Stimulated activated CD8-positive, alpha-beta memory T cell treated with anti-CD3 and anti-CD28 coated beads, Interleukin-7, amount 100 ng/mL, for 4 hours (primary cell): ENCODE data around the gene RHEBL1.

Experiments used
- DNase-seq, 2 donors: peaks; one replicate each; pipeline ENCODE4 v3.0.0-alpha.2; 2020; ENCODE audit warnings: low read depth in 2 of 2

RHEBL1 gene, protein sequence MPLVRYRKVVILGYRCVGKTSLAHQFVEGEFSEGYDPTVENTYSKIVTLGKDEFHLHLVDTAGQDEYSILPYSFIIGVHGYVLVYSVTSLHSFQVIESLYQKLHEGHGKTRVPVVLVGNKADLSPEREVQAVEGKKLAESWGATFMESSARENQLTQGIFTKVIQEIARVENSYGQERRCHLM

DNA sequence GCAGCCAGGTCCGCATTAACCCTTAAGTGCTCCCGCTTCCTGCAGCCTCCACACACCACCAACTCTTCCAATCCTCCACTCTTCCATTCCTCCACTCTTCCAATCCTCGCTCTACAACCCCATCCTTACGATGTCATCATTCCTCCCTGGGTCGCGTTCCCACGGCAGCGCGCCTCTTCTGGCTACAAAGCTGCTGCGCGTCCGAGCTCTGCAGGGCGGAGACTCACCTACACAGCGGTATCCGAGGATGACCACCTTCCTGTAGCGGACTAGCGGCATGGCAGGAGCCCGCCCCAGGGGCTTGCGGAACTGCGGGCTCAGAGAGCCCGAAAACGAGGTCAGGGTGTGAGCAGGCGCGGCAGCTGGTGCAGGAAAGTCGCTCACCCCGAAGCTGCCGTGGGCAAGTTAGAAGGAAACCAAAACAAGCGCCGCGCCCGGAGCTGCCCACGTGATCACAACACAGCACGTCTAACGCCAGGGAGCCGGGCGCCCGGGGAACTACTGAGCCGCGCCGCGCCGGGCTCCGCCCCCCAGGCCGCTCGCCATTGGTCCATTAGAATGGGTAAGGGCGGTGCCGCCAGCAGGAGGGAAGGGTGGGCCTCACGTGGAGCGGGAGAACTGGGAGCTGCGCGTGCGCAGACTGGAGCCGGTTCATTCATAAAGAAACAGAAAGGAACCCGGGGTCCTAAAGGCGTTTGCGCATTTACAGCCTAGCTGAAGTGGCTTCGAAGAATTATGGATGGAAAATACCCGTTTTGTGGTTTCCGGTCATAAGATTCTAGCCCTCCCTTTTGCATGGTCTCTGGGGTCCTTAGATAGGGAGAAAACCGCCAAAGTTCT is at the start of gene RHEBL1:
Gene RHEBL1, minus strand, starts transcription at position 473 of the 840 bp plus-strand sequence. Its CDS starts 194 bp downstream, at position 279.
- DNase-seq: peak; percentile 98 to 99

DNA sequence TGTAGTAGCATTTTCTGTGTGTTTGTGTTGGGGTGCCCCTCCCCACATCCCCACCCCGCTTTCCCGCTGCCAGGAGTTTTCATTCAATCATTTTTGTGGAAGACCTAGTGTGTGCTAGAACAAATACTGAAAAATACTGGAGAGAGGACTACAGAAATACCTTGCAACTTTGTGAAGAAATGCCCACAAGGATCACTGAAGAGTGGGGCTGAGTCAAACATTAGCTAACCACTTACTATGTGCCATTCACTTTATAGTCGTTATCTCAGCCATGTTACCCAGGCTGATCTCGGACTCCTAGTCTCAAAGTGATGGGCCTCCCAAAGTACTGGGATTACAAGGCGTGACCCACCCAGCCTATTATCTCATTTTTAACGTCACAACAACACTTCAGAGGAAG is 41.4 kb upstream of the RHEBL1 start:
- DNase-seq: no peak

DNA sequence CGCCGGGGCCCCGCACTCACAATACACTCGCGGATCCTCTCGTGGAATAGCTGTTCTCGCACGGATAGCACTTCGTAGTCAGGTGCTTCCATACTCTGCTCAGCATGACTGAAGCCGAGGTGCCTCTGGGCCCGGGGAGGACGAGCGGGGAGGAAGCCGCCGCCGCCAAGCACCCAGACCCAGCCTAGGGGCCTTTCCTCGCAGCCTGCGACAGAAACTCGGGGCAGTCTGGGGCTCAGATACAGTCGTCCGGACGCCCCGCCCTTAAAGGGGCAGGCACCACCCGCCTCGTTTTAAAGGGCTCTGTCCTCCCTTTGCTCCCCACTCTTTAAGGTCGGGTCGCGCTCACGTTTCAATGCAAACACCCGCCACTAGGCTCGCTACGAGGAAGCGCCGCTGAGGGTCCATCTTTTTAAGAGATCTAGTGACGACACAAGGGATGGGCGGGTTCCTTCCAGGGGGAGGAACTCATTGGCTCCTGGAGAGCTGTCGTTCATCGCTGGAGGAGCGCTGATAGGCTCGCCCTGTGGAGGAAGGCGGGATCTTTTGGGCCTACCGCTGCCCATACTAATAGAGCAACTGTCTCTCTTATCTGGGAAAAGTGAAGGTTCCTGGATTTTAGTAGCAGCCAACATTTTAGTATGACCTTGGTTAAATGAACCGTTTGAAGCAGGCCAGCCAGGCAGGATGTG is 40.8 kb upstream of the RHEBL1 start, which contains the start of gene LMBR1L:
Gene LMBR1L, minus strand, starts transcription at position 384 of the 692 bp plus-strand sequence. Its CDS starts 292 bp downstream, at position 92.
- DNase-seq: peak; percentile 91 to 97

DNA sequence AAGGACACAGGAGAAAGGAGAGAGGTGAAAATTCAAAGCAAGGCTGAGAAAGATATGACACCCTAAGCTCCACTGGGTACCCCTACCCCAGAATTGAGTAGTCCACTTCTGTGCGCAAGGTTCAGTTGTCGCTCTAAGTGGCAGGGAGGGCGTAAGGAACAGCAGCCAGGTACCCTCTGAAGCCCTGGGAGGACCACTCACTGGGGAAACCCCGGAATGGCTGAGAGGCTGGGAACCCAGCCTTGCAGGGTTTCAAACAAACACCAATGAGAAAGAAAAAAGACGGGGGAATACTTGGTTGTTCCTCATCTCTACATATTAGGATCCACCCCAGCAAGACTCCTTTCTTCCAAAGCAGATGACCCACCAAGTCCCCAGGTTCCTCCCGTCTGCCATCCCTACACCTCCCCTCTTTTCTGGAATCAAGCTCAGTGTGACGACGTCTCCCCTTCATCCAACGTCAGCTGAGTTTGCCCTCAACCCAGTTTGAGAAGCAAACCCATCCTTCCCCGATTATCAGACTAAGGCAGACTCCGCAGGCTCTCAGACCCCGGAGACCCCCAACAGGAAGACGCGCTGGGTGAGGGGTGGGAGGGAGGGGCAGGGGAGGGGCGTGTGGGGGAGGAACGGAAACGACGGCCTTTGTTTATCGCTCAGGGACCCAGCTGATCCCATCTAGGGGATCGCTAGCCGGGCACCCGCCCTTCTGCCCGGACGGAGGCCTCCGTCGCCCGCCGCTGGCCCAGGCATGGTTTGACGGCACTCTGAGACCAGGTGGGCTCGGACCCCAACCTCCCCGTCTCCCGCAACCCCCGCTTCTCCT is 40.1 kb upstream of the RHEBL1 start:
- DNase-seq: no peak

DNA sequence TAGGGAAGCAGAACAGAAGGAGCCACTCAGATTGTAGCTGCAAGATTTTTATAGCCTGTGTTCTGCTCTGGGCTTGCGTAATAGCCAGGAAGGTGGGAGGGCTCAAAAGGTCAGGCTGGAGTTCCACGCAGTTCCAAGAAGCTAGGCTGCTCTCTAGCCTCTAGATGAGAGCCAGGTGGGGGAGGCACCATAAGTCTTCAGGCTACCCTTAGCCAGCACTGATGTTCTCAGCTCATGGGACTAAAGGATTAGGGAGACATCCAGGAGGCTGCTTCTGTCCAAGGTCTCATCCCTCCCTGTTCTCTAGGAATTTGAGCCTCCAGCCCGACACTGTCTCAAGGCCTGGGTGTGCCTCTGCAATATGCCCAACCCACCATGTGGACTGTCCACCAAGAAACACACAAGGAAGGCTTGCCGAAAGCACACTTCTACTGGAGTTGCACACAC is 39.2 kb upstream of the RHEBL1 start:
- DNase-seq: no peak

DNA sequence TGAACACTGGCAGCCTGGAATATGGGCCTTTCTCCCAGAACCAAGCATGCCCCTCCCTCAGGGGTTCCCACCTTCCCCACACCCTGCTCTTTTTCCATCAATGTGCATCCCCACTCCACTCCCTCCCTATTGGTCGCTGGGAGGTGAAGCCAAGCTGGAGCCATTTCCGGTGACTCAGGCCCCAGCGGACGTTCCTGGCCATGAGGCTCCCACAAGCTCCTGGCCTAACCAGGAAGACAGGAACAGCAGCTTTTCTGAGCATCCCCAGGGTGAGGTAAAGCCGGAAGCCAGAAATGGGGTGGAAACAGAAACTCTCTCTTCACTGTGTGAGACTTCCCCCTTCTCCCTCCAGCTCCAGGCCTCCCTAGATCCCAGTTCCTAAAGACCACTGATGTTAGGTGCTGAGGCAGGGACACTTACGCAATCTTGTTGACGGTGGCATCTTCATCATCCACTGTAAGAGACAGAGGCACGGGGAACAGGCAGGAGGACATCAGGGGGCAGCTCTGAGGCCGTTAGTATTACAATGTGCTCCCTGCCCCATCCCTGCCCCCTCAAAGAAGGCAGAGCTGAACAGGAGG is 35.8 kb upstream of the RHEBL1 start:
- DNase-seq: no peak

DNA sequence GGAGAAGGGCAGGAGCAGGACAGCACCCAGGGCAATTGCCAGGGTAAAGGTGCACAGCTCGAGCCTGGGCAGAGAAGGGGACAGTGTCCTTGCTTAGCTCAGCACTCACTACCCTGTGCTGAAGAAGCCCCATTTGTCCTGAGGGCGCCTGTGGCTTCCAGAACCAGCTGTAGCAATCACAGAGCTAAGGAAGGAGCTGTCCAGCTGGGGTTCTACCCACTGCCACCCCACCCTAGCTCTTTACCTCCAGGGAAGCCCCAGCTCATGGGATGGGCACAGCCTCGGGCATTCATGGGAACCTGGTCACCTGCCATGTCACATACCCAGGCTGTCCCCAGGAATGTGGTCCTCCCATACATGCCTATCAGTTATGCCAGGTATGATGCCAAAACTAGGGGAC is 35.0 kb upstream of the RHEBL1 start:
- DNase-seq: no peak

DNA sequence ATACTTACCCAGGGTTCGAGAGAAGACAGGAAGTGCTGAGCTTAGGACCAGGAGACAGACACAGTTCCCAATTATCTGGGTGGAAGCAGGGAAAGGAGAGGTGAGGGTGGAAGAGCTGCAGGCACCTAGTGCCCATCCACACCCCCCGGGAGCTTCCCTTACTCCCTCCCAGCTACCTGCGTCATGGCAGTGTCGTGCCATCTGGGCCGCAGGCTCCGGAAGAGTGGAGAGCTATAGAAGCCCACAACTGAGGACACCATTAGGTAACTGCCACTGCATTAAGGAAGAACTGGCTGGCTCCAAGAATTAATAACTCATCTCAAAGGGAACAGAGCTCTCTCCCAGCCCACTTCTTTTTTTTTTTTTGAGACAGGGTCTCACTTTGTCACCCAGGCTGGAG is 30.6 kb upstream of the RHEBL1 start:
- DNase-seq: no peak

DNA sequence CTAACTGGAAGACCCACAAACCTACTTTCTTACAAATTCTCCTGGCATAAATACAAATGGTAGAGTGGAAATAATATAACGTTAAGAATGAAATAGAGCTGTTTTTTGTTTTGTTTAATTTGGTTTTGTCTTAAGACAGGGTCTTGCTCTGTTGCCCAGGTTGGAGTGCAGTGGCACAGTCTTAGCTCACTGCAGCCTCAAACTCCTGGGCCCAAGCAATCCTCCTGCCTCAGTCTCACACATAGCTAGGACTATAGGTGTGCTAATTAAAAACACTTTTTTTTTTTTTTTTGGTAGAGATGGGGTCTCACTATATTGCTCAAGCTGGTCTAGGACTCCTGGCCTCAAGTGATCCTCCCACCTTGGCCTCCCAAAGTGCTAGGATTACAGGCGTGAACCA is 28.9 kb upstream of the RHEBL1 start:
- no peak for DNase-seq

DNA sequence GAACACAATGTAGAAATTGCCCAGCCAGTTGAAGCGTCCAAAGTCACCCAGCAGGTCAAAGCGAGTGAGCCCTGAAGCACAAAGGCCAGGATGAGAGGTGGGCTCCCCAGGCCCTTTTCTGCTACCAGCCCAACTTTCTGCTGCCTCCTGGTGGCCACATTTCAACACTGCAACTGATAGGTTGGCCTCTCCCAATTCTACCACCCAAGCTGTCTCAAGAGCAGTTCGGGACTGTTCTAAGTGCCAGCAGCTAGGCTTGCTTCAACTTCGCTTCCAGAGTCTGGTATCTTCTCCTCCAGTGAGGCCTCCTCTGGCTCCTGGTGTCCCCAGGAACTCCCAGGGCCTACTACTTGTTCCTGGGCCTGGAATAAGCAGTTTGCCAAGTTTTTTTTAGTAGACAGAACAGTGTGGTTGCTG is 28.3 kb upstream of the RHEBL1 start:
- DNase-seq: peak; percentile 27 to 51

DNA sequence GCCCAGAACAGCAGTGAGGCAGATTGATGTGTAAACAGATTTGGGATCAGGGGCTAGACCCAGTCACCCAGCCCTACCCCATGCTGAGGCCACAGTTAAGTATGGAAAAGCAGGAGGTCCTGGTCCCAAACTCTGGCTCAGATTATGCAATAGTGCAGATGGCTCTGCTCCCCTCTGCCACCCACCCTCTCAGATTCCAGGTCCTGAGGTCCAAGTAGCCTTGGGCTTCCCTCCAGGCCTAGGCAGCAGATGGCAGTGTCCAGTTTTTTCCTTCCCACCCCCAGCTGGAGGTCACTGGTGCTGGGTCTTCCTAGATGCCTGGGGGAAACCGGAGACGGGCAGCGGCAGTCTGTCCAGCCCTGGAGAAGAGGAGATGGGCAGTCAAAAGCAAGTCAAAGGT is 27.6 kb upstream of the RHEBL1 start:
- DNase-seq: no peak

DNA sequence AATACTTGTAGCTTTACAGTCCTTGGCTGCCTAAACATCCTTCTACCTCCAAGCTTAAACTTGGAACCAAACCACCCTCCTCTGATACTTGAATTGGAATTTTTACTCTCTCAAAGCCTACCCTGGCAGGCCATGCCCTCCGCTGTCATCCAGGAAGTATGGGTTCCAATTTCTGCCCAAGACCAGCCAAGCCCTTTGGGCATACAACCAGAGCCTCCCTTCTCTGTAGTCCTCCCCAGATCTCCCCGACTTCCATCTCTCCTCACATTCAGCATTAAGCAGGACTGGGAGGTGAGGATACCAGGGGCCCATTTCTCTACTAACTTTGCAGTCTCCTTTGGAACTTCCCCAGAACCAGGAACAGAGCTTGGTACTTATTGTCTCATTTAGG is 25.2 kb upstream of the RHEBL1 start:
- DNase-seq: no peak

DNA sequence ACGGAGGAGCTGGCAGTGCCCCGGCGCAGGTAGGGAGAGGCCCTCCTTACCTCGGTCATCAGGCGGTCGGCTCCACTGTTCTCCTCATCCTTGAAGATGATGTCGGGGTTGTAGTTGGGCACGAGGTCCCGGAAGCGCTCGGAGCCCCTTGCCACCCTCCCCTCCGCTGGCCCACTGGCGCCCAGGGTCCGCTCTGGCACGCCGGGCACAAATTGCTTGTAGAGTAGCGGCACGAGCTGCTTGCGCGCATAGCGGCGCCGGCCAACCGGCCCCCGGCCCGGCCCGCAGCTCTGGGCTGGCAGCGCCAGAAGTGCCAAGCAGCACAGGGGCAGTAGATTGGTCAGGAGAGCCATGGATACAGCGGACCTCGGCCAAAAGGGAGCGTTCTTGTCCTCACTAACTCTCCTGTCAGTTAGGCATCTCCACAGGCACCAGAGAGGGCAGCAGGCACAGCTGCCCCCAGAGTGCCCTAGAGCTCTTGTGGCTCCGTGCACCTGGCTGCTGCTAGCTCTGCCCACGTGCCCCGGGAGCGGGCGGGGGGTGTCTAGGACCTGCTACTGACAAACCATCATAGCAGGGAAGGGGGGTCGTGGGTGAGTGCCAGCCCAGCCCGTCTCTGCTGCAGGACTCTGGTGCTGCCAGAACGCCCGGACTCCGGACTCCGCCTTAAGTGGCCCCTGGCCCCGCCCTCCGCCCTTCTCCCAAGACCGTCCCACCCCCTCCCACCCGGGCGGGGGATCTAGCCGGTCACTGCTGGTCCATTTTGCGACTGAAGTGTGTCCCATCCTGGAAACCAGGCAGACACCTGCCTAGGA is 24.6 kb upstream of the RHEBL1 start, which contains the start of gene DHH:
Gene DHH, minus strand, starts transcription at position 642 of the 815 bp plus-strand sequence. Its CDS starts 289 bp downstream, at position 353.
- no peak for DNase-seq

DNA sequence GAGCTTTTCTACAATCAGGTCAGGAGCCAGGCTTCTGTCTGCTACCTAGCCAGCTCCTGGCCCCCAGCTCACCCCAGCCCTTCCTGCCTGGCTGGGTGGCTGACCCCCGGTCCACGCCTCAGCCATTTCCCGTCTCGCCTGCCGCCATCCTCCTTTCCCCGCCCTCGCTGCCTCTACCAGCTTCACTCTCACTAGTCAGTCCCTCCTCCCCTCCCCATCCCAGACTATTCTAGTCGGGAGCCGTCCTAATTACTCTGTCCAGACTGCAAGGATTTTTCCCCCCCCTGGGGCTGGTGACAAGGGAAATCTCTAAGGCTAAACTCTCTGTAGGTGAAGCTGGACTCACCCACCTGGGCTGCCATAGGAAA is 24.0 kb upstream of the RHEBL1 start:
- no peak for DNase-seq

DNA sequence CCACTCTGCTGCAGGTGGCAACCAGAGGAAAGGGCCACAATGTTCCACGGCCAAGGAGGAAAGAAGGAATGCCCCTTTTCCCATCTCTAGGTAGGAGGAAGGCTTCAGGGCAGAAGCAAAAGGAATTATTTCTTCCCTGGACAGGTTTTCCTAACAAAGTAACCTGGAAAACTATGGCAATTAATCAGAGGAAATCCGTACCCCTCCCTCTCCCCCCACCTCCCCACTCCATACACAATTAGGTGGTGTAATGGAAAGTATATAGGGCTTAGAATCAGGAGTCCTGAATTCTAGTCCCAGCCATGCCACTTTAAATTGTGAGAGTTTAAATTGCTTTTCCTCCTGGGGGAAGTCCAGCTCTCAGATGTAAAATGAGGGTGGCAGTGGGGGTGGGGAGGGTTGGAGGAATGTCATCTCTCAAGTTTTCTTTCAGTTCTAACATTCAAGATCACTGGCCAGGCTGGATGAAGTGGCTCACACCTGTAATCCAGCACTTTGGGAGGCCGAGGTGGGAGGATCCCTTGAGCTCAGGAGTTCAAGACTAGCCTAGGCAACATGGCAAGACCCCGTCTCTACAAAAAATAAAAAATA is 23.1 kb upstream of the RHEBL1 start:
- no peak for DNase-seq

DNA sequence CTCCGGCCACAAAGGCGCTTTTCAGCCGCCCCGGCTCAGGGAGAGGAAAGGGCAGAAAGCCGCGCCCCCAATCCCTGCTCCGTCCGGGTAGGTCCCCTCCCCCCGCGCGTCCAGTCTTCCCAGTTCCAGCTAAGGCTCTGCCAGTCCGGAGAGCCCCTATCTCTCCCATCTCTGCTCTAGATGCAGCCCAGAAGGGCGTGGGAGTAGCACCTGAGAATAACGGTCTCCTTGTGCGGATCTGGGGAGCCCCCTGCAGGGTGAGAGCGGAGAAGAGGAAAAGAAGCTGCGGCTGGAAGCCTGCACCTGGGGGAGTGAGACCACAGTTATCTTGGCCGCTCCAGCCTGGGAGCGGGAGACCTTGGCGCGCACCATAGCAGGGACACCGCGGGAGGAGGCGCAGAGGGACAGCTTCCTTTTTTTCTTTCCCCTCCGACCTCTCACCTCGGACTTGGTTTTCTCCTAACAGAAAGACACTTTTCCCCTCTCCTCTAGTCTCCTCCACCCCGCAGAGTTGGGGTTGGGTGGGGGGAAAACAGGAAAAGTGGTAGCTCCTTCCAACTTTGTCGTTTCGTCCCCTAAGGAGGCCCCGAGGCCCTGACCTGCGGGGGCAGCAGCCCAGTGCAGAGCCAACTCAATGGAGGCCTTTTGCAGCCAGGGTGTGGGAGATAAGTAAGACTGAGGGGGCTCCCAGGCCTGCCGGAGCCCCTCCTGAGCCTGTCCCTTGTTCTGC is 22.5 kb upstream of the RHEBL1 start:
- peak; percentile 29 to 45 for DNase-seq

DNA sequence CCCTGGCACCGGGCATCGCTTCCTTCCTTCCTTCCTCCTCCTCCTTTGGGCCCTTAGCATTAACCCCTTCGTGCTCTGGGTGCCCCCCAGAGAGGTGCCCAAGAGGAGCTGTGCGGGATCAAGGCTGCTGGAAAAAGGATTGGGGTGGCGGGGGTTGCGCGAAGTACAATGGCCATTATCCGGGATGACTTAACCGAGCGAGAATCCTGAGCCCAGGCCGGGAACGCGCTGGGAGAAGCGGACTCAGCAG is 22.0 kb upstream of the RHEBL1 start:
- no peak for DNase-seq

DNA sequence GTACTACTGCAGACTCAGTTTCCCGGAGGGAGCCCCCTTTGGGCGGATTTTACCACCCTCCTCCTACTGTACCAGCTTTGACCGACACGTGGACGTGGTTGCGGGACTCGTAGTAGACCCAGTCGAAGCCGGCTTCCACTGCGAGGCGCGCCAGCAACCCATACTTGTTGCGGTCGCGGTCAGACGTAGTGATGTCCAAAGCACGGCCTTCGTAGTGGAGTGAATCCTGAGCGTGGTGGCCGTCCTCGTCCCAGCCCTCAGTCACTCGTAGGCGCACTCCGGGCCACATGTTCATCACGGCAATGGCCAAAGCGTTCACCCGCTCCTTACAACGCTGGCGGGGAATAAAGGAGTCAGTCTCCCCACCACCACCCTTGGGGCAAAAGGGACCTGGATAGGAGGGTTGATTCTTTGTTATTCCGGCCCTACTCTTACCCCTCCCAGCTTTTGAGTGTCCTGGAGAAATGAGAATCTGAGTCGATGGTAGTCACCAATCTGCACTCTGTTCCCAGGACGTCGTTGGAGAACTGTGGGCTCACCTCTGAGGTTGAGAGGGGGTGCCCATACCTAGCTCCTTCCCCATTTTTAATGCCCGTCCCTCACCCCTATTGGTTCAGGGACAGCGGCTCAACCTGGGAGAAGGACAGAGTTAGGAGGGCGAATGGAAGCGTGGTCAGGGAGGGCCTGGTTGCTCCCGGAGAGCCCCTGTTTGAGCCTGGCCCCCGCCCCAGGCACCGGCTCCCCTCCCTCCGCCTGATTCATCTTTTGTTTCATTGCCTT is 21.5 kb upstream of the RHEBL1 start:
- no peak for DNase-seq
